GM18505 (cell line): ENCODE data around the gene FRAT2.
"Not testable (repeated sequence)": the region's sequence is repeated elsewhere in the genome, so short reads cannot be mapped to it uniquely, and the experiment has no call there.

ENCODE experiments used
- ATAC-seq: cut with Tn5 transposase; IDR thresholded peaks from one replicate; pipeline ENCODE4 v1.9.1; 2021; ENCODE audit not compliant: unreplicated experiment
- POLR2A ChIP-seq: IDR thresholded peaks from 4 replicates; pipeline ENCODE4 v1.6.1; 2011; ENCODE audit warnings: borderline replicate concordance; ENCODE audit not compliant: insufficient read depth, insufficient read length; ENCODE audit errors: extremely low read depth

Gene FRAT2

GRCh38 chr10:97365761-97366351 lies 31.3 kb upstream of the FRAT2 start:
- no peak for TF ChIP-seq POLR2A
- no peak for ATAC-seq

DNA sequence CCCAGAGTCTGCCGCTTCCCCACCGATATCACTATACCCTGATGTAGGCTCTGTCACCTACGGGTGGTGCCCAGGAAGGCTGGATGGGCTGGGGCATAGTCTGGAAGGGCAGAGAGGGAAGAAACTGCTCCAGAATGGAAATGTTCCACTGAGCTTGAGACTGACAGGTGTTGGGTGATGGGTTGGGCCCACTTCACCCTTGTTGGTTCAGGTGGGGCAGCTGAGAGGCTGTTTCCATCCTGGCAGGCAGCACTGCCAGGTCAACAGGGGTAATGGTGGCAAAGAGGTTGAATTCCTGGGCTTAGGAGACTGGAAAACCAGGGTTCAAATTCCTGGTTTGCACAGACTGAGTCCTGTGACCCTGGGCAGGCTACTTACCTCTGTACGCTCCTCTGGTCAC lies 28.5 kb upstream of the FRAT2 start:
- TF ChIP-seq POLR2A: no peak
- ATAC-seq: no peak

DNA sequence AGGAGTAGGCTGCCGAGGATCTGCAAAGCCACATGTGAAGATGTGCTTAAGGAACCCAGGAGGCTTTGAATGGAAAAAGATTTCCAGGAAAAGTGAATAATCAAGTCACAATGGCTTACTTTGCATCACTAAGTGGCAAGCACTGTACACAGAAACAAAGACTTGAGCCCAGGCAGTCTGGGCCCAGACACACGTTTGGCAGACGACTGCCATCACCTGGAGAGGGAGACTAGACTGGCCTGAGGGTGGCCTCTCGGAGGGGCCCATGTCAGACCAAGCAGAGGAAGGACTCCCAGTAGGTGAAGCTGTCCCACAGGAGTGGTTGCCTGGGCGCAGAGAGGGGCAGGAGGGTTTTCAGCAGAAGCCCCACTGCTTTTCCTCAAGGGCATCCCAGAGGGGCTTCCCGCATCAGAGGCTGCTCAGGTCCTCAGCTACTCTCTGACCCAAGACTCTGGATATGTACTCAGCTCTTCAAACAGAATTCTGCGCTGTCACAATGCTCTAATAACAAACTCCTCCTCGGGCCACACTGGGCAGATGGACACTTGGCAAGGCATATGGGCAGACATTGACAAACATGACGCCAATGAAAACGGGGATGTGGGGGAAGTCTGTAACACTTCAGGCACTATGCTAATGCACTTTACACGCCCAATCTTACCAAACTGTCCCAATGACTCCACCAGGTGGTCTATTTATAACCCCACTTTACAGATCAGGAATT lies 27.9 kb upstream of the FRAT2 start:
- ATAC-seq: no peak
- TF ChIP-seq POLR2A: no peak

DNA sequence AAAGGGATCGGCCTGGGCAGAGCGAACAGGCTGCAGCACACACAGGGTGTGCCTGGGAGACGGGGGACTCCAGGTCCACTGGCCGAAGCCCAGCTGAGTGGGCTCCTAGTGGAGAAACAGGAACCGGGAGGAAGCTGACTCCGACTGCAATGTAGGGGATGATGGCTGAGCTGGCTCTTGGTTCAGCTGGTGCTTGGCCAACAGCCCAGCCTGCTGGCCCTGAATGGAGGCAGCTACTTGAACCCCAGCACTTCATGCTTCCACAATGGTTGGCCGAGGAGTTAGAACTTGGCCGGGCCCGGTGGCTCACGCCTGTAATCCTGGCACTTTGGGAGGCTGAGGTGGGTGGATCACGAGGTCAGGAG lies 27.0 kb upstream of the FRAT2 start:
- no peak for TF ChIP-seq POLR2A

DNA sequence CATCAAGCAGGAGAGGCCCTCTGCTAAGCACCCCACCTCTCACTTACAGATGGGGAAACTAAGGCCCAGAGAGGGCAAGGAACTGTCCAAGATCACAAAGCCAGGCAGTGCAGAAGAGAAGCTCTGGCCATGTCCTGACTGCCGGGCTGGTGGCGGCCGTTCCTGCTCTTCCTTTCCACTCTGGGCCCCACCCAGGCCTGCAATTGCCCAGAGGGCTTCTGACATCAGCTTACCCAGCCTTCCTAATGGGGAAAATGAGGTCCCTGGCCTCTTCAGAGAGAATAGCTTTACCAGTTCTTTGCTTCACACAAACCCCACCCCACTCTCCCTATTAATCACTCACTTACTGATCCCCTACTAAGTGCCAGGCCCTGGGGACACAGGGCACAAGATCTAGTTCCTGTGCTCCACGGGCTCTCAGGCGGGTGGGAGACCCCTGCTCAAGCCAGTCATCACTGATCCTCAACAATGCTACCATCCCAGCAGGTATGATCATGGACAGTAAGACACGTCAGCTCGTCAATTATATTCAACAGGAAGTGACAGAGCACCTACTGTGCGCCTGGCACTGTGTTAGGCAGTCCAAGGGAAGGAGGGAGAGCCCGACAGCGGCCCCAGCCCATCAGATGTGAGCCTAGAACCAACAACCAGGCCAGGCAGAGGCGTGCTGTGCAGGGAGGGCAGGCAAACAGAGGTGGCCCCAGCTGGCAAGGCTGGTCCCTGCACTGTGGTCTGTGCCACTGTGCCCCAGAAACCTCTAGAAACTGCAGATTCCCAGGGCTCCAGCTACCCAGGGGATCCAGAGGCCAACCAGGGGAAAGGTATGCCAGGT lies 26.4 kb upstream of the FRAT2 start:
- TF ChIP-seq POLR2A: no peak
- no peak for ATAC-seq

More for the DNA sequence above, 27.0 kb upstream of the FRAT2 start:
- no peak for ATAC-seq

- ATAC-seq: no peak
- no peak for TF ChIP-seq POLR2A
These were observed 24.3 kb upstream of the FRAT2 start for GRCh38 chr10:97358781-97359180.

- no peak for TF ChIP-seq POLR2A
- no peak for ATAC-seq
These were observed 23.8 kb upstream of the FRAT2 start for GRCh38 chr10:97358349-97358748.

DNA sequence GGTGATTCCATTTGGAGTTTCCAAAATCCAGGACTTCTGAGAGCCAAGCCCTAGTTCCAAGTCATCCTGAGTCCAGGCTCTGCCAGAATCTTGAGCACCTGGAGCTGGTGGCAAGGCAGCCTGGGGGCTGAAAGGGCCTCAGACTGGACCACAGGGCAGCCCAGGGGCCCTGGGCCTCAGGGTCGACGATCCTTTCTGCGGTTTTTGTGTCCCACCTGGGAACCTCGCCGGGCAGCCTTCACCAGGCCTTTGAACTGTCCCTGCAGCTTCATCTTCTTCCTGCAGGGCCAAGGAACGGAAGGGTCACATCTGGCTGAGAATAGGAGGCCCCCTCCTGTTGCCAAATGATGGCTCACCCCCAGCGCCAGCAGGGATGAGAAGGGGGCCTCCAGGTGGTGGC lies 22.4 kb upstream of the FRAT2 start:
- ATAC-seq: no peak

DNA sequence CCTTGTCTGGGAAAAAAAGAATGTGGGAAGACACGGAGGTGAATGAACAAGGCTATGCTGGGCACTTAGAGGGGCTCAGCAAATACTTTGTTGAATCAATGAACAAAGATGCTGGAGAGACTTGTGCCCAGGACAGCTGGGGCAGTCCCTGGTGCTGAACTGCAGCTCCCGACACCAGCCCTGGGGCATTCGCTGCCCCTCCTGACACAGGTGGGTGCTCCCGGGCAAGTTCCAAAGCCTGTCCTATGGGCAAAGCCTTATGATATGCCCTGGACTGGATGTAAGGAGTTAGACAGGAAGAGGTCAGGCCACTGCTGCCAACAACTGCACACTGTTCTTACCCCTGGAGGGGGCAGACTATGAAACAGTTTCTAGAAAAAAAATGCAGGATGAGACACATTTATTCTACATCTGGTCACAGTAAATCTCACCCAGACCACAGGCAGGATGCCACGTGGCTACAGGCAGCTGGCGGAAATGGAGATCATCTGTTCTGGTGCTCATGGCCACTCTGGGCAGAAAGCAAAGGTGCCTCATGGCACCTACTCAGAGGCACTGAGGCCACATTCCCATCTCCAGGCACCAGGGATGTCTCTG lies 21.9 kb upstream of the FRAT2 start:
- no peak for ATAC-seq
- TF ChIP-seq POLR2A: no peak

More for the DNA sequence above, 22.4 kb upstream of the FRAT2 start:
- no peak for TF ChIP-seq POLR2A

DNA sequence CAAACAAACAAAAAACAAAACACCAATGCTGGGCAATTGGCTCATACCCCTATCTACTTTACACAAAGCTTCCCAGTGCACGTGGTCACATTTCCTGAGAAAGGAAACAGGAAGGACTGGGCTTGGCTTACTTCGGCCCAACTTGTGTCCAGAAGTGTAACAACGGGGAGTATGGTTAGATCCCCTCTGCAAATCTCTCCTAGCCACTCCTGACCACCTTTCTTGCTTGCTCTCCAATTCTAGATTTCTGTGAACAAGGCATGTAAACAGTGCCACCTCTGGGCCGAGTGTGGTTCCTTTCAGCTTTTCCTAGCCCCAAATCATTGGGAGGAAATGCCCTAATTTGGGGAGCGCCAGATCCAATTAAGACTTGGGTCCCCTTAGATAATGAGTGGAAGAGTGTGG lies 21.0 kb upstream of the FRAT2 start:
- no peak for TF ChIP-seq POLR2A
- no peak for ATAC-seq

DNA sequence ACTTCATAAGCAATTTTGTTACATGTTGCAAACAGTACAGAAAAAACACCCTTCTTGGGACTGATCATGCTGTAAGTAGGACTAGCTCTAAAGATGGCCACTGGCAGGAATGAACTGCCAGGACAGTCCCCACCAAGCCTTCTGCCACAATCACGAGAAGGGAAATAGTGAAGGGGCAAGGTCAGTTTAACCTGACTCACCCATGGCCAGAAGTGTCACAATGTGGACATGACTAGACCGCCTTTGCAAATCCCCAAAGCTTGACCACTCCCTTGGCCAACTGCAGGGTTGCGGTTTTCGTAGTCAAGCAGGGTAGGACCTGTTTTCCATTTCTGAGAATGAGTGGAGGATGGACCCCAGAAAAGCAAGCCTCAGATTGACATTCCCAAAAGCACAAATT lies 19.4 kb upstream of the FRAT2 start:
- no peak for ATAC-seq
- no peak for TF ChIP-seq POLR2A

- ATAC-seq: no peak
- TF ChIP-seq POLR2A: no peak
These were observed 15.4 kb upstream of the FRAT2 start for GRCh38 chr10:97349752-97350513.

DNA sequence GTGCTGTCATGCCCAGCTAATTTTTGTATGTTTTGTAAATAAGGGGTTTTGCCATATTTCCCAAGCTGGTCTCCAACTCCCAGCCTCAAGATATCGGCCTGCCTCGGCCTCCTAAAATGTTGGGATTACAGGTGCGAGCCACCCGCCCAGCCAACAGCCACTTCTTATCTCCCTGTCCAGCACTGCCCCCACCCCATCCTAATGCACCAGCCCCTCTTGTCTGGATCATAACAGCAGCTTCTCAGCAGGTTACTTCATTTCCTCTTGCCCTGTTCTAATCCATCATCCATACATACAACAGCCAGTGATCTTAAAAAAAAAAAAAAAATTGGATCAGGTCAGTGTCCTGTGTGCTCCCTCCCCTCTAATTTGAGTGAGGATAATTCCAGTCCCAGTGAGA lies 12.8 kb upstream of the FRAT2 start:
- TF ChIP-seq POLR2A: no peak
- no peak for ATAC-seq

GRCh38 chr10:97343664-97344063 lies 9.1 kb upstream of the FRAT2 start:
- ATAC-seq: not testable (repeated sequence)

GRCh38 chr10:97341416-97341815 lies 6.9 kb upstream of the FRAT2 start:
- TF ChIP-seq POLR2A: no peak
- ATAC-seq: no peak
